Panc1 (cell line): ENCODE measurements around the gene ANXA7.

Source experiments
- CTCF ChIP-seq: fragments of 450-650 bp; IDR thresholded peaks from 2 replicates; pipeline ENCODE4 v1.5.1; 2017; ENCODE audit warnings: mild to moderate bottlenecking
- POLR2AphosphoS5 ChIP-seq: IDR thresholded peaks from 2 replicates; pipeline ENCODE4 v1.6.1; 2012; ENCODE audit warnings: mild to moderate bottlenecking, low read depth, low read length, moderate library complexity
- REST ChIP-seq, 2 experiments: IDR thresholded peaks; 2 replicates each; pipeline ENCODE4 v1.6.1; 2011 to 2012; ENCODE audit warnings: low read depth in 2 of 2, control low read depth in 1 of 2, low read length in 1 of 2, mild to moderate bottlenecking in 1 of 2, moderate library complexity in 1 of 2; ENCODE audit not compliant: insufficient read depth in 1 of 2
- SIN3A ChIP-seq: IDR thresholded peaks from 2 replicates; pipeline ENCODE4 v1.6.1; 2012; ENCODE audit warnings: low read depth, mild to moderate bottlenecking, low read length, moderate library complexity, borderline replicate concordance; ENCODE audit not compliant: insufficient read depth
- TCF7L2 ChIP-seq: IDR thresholded peaks from 2 replicates; pipeline ENCODE4 v1.6.1; 2011; ENCODE audit warnings: mild to moderate bottlenecking, low read depth, low read length, inconsistent platforms

GRCh38 chr10:73405556-73405955, 8.3 kb downstream of the ANXA7 start:
- TF ChIP-seq CTCF, result no peak
- no peak for TF ChIP-seq POLR2AphosphoS5
- no peak for TF ChIP-seq SIN3A
- TF ChIP-seq REST (IDR thresholded peaks at IDR 0.05; ENCODE audit: insufficient read depth in 1 of 2, low read depth in 2 of 2, low read length in 1 of 2), result no peak
- TF ChIP-seq TCF7L2, result no peak
